ENCODE data around the gene GLO1.

Gene GLO1

GRCh38 chr6:38638941-38639497 lies 63.9 kb downstream of the GLO1 start:
- no peak for TF ChIP-seq CTCF (IDR thresholded peaks at IDR 0.05)
- Histone ChIP-seq H3K9ac (peak overlapping the region; percentile 82), H3K79me2 (peaks cover 11% of the 10 kb centered on the region), H2AFZ (peak overlapping the region; percentile 98), H3K27me3 (ENCODE audit: control insufficient read depth, insufficient read depth, low read length) (no peaks in the 10 kb centered on the region), H3K4me2 (ENCODE audit: low read length) (peak overlapping the region; percentile 97), H3K9me3 (ENCODE audit: control insufficient read depth, low read length) (no peaks in the 10 kb centered on the region), H3K4me1 (peaks cover 7% of the 10 kb centered on the region), H3K4me3 (ENCODE audit: low read depth, low read length) (peak overlapping the region; percentile 96), H3K27ac (peak overlapping the region; percentile 93), H3K36me3 (ENCODE audit: control insufficient read depth, insufficient read depth, low read length) (no peaks in the 10 kb centered on the region)

GRCh38 chr6:38637756-38638155 lies 65.2 kb downstream of the GLO1 start:
- Histone ChIP-seq H3K4me2 (ENCODE audit: low read length) (no peak overlapping the region), H3K27ac (no peak overlapping the region), H2AFZ (no peak overlapping the region), H3K36me3 (ENCODE audit: control insufficient read depth, insufficient read depth, low read length) (no peaks in the 10 kb centered on the region), H3K27me3 (ENCODE audit: control insufficient read depth, insufficient read depth, low read length) (no peaks in the 10 kb centered on the region), H3K9me3 (ENCODE audit: control insufficient read depth, low read length) (no peaks in the 10 kb centered on the region), H3K79me2 (peaks cover 11% of the 10 kb centered on the region), H3K9ac (no peak overlapping the region), H3K4me3 (ENCODE audit: low read depth, low read length) (no peak overlapping the region), H3K4me1 (peaks cover 7% of the 10 kb centered on the region)
- TF ChIP-seq CTCF (IDR thresholded peaks at IDR 0.05), result no peak

- no peak for TF ChIP-seq CTCF (IDR thresholded peaks at IDR 0.05)
- peaks cover 7% of the 10 kb centered on the region for H3K4me1 ChIP-seq
- no peak overlapping the region for H2AFZ ChIP-seq
- no peaks in the 10 kb centered on the region for H3K36me3 ChIP-seq (ENCODE audit: control insufficient read depth, insufficient read depth, low read length)
- H3K4me2 ChIP-seq (ENCODE audit: low read length), result no peak overlapping the region
- H3K9ac ChIP-seq, result no peak overlapping the region
- H3K79me2 ChIP-seq, result peaks cover 18% of the 10 kb centered on the region
- no peak overlapping the region for H3K27ac ChIP-seq
- H3K9me3 ChIP-seq (ENCODE audit: control insufficient read depth, low read length), result no peaks in the 10 kb centered on the region
- H3K27me3 ChIP-seq (ENCODE audit: control insufficient read depth, insufficient read depth, low read length), result no peaks in the 10 kb centered on the region
- no peak overlapping the region for H3K4me3 ChIP-seq (ENCODE audit: low read depth, low read length)
These were observed 66.9 kb downstream of the GLO1 start for GRCh38 chr6:38636027-38636426.

GRCh38 chr6:38634518-38634917 lies 68.4 kb downstream of the GLO1 start:
- Histone ChIP-seq H3K36me3 (ENCODE audit: control insufficient read depth, insufficient read depth, low read length) (no peaks in the 10 kb centered on the region), H2AFZ (no peak overlapping the region), H3K4me1 (peaks cover 3% of the 10 kb centered on the region), H3K9me3 (ENCODE audit: control insufficient read depth, low read length) (no peaks in the 10 kb centered on the region), H3K4me2 (ENCODE audit: low read length) (no peak overlapping the region), H3K4me3 (ENCODE audit: low read depth, low read length) (no peak overlapping the region), H3K9ac (no peak overlapping the region), H3K27ac (no peak overlapping the region), H3K27me3 (ENCODE audit: control insufficient read depth, insufficient read depth, low read length) (no peaks in the 10 kb centered on the region), H3K79me2 (peaks cover 11% of the 10 kb centered on the region)
- no peak for TF ChIP-seq CTCF (IDR thresholded peaks at IDR 0.05)

- Histone ChIP-seq H3K9me3 (ENCODE audit: control insufficient read depth, low read length) (no peaks in the 10 kb centered on the region), H3K4me3 (ENCODE audit: low read depth, low read length) (no peak overlapping the region), H3K27me3 (ENCODE audit: control insufficient read depth, insufficient read depth, low read length) (no peaks in the 10 kb centered on the region), H3K4me2 (ENCODE audit: low read length) (no peak overlapping the region), H2AFZ (no peak overlapping the region), H3K36me3 (ENCODE audit: control insufficient read depth, insufficient read depth, low read length) (no peaks in the 10 kb centered on the region), H3K9ac (no peak overlapping the region), H3K27ac (no peak overlapping the region), H3K4me1 (peaks cover under 1% of the 10 kb centered on the region), H3K79me2 (peaks cover 16% of the 10 kb centered on the region)
- TF ChIP-seq CTCF (IDR thresholded peaks at IDR 0.05), result no peak
These were observed 70.5 kb downstream of the GLO1 start for GRCh38 chr6:38632490-38632889.
